Putamen (tissue), 1 donor: ENCODE results near the gene IBA57.
"Not testable (repeated sequence)": the region's sequence is repeated elsewhere in the genome, so short reads cannot be mapped to it uniquely, and the experiment has no call there.

Experiments used
- DNase-seq: peaks from one replicate; pipeline ENCODE4 v3.0.0-alpha.2; 2016; ENCODE audit warnings: low spot score

IBA57 gene

DNA sequence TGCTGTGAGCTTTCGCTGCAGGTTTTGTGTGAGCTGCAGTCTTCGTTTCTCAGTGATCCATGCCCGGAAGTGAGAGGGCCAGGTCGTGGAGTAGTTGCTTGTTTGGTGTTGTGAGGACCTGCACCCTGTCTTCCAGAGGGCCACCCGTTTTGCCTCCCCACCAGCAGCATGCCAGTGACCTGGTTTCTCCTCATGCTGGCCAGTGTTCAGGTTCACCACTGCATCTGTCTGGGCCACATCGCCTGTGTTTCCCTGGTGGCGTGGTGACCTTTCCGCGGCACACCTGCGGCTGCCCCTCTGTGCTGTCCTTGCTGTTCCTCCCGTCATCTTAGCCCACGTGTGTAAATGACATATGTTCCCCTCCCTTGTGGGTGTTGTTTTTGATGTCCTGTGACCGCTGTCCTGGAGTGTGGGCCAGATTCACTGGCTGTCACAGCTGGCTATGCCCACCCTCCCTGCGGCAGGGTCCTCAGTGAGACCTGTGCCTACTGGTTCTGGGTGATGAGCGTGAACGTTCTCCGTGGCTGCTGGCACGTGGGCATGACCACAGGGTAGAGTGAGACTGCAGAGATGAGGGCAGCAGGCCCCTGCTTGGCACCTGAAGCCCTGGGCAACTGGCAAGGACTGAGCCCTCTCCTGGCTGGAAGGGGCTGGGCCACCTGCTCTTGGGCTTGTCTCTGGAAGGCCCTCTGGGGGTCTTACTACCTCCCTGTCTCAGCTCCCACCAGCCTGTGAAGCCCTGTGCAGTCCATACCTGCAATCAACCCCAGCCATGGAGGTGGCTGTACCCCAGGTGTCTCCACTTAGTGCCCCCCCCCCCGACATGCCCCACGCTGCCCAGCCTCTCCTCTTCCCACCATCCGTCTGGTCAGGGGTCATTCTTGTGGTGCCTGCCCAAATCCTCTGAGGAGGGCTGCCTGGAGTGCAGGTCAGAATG is 7.3 kb downstream of the IBA57 start:
- DNase-seq: no peak

DNA sequence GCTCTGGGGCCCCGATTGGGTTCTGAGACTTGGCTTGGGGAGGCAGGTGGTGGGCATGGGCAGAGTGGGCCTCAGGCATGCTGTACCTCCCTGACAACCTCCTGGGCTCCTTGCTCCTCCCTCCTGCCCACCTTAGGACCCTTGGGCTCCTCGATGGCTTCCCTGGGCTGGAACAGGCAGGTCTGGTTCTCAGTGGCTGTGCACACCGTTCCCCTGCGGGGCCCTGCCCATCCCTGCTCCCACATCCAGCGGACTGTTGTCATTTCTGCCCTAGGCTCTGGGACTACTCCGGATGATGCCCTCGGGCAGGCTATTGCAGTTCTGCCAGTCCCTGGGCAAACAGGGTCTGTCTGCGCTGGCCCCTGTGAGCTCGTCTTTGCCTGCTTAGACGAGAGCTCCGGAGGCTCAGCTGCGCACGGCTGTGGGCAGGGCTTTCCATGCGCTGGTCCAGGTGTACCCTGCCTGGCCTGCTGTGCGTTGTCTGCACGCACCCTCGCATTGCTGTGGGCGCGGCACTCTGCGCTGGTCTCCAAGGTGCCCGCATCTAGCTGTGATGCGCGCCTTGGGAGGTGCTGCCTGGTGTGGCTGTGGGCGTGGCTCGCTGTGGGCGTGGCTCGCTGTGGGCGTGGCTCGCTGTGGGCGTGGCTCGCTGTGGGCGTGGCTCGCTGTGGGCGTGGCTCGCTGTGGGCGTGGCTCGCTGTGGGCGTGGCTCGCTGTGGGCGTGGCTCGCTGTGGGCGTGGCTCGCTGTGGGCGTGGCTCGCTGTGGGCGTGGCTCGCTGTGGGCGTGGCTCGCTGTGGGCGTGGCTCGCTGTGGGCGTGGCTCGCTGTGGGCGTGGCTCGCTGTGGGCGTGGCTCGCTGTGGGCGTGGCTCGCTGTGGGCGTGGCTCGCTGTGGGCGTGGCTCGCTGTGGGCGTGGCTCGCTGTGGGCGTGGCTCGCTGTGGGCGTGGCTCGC is 8.2 kb downstream of the IBA57 start:
- not testable (repeated sequence) for DNase-seq

DNA sequence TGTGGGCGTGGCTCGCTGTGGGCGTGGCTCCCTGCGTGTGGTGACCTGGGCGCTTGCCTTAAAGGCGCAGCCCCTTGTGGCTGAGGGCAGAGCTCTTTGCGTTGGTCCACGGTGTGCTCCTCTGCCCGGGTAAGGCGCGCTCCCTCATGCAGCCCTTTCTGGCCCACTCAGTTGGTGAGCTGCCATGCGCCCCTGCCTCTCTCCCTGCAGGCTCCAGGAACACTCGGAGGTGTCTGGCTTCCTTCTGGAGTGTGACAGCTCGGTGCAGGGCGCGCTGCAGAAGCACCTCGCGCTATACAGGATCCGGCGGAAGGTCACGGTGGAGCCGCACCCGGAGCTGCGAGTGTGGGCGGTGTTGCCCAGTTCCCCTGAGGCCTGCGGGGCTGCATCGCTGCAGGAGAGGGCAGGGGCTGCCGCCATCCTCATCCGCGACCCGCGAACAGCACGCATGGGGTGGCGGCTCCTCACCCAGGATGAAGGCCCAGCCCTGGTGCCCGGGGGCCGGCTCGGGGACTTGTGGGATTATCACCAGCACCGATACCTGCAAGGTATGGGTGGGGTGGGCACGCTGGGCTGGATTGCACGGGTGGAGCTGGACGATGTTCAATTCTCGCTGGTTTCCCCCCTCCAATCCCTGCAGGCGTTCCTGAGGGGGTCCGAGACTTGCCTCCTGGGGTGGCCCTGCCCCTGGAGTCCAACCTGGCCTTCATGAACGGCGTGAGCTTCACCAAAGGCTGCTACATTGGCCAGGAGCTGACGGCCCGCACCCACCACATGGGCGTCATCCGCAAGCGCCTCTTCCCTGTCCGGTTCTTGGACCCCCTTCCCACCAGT is 9.1 kb downstream of the IBA57 start:
- no peak for DNase-seq

DNA sequence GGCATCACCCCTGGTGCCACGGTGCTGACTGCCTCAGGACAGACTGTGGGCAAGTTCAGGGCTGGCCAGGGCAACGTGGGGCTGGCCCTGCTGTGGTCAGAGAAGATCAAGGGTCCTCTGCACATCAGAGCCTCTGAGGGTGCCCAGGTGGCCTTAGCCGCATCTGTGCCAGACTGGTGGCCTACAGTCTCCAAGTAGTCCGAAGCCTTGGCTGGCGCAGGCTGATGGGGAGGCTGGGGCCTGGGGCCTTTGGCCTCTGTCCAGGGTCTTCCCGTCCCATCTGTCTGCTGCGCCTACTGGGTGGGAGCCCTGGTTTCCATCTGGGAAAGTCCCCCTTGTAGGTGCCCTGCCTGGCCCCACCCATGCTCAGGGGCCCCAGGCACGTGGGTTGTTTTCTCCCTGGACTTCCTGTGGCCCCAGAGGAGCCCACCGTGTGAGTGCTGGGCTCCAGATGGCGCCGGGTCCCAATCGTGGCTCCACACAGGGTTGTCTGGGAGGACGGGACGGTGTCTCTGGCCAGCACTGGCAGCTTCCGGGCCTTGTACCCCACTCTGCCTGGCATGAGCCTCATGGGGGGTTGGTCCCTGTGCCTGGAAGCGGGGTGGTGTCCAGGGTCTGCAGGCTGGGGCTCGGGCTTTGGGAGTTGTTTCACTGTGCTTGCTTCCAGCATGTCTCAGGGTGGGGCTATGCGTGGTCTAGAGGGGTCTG is 9.9 kb downstream of the IBA57 start:
- DNase-seq: no peak

DNA sequence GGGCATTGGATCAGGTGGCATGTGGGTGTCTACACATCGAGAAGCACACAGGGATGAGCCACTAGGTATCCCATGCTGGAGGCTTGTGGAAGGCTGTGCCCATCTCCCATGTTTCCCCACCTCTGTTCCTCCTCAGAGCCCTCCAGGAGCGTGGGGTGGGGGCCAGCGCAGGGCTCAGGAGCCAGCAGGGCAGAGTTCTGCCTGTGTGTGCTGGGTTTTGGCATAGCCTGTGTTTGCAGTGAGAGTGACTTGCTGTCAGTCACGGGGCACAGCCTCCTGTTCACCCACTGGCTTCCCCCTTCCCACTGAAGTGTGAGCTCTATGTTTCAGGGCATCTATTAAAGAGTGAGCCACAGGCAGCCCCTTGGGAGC is 10.4 kb downstream of the IBA57 start:
- DNase-seq: no peak

DNA sequence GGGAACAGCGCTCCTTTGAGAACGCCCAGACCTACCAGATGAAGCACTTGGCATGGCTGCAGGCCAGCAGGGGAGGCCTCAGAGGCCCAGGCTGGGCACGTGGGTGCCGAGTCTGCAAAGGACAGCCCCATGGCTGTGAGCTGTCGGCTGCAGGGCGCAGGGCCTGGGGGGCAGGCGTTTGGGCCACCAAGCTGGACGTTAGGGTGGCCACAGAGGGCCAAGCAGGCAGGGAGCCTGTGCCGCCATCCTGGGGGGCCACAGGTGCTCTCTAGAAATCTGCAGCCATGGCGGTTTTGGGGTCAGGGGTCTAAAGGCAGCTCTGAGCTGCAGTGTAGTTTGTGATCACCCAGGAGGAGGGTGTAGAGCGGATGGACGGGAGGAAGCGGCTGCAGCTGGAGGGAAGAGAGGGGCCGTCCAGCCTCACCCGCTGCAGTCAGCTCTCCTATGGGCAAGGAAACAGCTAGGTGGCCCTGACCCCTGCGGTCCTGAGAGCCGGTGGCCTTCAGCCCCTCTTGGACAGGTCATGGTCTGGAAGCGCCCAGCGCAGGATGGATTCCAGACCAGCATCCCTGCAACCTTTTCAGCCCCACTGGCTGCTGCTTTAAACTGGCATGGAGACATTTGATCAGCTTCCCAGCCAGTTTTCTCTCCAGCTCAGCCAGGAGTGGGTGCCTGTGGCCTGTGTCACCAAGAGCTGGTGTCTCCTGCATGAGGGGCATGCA is 11.0 kb downstream of the IBA57 start:
- no peak for DNase-seq

DNA sequence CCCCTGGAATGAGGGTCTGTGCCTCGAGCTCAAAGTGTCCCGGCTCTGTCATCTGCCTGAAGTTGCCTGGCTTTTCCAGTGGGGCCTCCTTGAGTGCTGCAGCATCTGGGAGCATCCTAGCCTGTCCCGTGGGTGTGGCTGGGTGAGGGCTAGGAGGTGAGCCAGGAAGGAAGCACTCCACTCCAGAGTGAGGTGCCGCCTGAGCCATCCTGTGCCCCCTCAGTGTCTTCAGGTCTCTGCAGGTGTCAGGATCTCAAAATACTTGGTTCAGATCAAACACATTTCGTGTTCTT is 11.5 kb downstream of the IBA57 start:
- DNase-seq: no peak

DNA sequence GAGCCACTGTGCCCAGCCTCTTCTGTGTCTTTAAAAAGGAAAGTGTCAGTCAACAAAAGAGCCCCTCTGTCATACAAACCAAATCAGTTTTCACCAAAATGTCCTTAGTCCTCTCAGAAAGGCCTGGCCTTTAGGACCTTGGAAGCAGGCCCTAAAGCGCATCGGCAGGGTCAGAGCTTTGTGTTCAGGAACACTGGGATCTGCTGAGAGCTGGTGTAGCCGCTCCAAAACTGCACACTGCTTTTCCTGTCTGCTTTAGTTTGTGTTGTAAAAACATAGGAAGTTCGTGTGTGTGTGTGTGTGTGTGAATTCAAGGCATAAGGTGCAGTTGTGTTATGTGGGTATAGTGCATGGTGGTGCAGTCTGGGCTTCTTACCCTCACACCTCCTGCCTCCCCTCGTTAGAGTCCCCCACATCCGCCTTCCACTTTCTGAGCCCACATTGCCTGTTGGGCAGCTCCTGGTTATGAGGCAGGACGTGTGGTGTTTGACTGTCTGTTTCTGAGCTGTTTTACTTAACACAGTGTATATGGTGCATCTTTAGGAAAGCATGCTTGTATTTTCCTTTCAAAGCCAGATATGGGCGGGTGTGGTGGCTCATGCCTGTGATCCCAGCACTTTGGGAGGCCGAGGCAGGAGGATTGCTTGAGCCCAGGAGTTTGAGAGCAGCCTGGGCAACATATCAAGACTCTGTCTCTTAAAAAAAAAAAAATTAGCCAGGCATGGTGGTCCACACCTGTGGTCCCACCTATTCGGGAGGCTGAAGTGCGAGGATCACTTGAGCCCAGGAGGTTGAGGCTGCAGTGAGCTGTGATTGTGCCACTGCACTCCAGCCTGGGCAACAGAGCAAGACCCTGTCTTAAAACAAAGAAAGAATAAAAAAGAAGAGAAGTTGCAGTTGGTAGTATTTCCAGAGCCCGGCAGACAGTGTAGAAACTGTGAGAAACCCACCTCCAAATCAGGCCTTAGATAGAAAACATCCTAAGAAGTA is 12.4 kb downstream of the IBA57 start:
- no peak for DNase-seq

DNA sequence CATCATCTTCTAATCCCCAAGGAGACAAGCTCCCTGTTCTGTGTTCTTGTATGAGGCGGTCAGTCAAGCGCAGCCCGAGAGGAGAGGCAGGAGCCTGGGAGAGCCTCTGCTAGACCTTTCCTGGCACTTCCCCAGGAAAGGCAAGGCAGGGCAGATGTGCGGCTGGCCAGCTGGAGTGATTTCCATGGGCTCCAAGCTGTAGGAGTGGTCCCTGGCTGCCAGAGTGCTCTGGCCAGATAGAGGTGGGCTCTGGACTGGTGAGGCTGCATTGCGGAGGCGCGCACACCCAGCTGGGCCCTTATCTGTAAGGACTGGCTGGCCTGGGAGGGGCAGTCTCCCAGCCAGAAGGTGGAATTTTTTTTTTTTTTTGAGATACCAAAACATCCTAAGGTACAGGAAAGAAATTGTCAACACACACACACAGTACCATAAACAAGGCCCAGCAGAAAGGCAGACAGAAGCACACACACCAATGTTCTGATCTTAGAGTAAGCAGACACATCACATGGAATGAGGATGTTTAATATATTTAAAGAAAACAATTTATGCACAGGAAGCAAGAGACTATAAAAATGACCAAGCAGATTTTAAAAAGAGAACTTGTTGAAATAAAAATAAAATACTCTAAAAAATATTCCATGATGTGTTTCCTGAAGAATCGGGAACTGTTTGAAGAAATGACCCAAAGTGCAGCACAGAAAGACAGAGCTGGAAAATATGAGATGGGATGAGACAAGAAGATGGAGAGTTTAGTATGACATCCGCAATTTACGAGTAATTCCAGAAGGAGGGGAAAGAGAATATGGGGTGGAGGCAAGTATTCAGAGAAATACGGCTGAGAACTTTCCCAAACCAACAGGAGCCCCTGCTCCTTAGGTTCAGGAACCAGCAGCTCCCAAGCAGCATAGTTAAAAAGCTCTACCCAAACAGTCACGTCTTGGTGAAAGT is 13.4 kb downstream of the IBA57 start:
- DNase-seq: no peak

DNA sequence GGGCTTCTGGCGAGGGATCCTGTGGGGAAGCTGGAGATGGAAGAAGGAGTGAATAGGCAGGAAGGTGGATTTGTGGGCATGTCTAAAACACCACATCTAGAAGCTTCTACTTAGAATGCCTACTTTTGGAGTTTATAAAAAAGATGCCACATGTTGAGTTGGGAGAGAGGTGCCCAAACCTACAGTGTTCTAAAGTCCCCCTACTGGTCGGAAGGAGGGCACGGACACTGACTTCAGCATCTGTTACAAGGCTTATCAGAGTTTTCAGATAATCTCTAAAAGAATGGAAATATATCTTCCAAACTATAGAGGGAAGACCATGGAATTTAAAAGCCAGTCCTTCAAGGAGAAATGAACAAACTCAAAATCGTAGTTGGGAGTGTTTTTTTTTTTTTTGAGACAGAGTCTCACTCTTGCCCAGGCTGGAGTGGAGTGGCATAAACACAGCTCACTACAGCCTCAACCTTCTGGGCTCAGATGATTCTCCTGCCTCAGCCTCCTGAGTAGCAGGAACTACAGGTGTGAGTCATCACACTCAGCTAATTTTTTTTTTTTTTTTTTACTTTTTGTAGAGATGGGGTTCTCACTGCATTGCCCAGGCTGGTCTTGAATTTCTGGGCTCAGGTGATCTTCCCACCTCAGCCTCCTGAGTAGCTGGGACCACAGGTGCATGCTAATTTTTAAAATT is 14.8 kb downstream of the IBA57 start:
- no peak for DNase-seq

DNA sequence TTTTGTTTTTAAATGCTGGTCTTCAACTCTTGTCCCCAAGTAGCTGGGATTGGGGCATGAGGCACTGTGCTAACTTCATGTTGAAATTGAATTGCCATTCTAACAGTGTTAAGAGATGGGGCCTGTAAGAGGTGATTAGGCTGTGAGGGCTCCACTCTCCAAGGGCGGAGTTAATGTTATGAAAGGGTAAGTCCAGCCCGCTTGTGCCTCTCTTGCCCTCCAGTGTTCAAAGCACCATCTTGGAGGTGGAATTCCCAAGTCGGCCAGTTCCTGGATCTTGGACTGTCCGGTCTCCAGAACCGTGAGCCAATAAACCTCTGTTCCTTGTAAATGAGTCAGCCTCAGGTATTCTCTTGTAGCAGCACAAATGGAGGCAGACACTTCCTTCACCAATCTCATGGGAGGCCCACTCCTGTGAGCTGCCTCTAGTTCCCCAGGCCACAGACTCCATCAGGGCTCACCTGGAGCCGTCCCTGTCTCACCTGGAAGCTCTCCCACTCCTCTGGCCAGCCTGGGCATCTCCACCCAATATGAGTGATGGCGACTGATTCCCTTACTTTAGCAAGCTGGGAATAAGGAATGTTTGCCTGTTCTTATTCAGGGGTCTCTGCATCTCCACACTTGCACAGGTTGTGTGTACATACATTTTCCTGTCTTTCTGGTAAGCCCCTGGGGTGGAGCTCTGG is 15.5 kb downstream of the IBA57 start:
- DNase-seq: no peak

DNA sequence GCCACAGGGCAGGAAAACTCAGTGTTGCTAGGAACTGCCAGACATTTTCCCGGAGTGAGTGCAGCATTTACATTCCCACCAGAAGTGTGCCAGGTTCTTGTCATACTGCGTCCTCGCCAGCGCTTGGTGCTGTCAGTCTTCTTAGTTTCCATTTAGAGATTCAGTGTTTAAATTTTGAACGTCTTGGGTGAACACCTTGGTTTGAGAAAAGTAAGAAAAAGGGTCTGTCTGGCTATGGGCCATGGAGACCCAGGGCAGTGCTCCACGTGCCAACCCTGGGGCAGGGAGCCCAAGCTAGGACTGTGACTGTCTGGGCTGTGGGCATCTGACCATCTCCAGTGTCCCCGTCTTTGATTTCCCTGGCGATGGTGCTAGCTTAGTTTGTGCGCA is 16.0 kb downstream of the IBA57 start:
- no peak for DNase-seq

DNA sequence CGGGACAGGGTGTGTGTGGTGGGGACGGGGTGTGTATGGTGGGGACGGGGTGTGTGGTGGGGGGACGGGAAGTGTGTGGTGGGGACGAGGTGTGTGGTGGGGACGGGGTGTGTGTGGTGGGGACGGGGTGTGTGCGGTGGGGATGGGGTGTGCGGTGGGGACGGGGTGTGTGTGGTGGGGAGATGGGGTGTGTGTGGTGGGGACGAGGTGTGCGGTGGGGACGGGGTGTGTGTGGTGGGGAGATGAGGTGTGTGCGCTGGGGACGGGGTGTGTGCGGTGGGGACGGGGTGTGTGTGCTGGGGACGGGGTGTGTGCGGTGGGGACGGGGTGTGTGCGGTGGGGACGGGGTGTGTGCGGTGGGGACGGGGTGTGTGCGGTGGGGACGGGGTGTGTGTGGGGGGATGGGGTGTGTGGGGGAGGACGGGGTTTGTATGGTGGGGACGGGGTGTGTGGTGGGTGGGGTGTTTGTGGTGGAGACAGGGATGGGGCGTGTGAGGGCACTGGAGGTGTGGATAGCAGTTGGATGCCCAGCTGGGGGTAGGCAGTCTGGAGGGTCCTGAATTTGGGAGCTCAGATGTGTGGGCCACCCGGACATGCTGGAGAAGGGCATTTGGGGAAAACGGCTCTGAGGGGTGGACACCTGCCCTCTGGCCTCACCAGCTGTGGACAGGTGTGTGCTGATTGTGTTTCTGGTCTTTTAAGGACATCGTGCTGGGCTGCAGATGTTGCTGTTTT is 16.9 kb downstream of the IBA57 start:
- DNase-seq: no peak

DNA sequence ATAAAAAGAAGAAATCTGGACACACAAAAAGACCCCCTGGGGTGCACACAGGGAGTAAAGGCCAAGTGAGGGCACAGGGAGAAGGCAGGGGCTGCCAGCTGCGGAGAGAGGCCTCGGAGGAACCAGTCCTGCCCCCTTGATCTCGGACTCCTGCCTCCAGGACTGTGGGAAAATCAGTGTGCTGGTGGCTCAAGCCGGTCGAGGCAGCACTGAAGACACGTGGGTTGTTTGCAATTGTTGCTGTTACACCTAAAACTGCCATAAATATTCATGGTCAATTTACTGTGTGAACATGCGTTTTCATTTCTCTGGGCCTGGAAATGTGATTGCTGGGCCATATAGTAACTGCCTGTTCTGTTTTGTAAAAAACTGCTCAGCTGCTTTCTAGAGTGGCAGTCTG is 18.5 kb downstream of the IBA57 start:
- no peak for DNase-seq

DNA sequence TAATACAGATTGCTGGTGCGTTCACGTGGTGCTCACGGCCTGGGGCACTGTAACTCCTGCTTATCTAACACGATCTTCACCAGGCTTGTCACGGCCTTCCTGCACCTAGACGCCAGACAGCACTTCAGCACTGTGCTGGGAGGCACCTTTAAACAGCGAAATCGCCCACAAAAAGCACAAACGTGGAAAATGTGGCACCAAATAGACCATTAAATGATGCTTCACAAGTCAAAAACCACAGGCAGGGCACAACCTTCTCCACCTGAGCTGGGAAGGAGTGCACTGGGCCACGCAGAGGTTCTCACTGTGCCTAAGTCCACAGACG is 20.0 kb downstream of the IBA57 start:
- no peak for DNase-seq

DNA sequence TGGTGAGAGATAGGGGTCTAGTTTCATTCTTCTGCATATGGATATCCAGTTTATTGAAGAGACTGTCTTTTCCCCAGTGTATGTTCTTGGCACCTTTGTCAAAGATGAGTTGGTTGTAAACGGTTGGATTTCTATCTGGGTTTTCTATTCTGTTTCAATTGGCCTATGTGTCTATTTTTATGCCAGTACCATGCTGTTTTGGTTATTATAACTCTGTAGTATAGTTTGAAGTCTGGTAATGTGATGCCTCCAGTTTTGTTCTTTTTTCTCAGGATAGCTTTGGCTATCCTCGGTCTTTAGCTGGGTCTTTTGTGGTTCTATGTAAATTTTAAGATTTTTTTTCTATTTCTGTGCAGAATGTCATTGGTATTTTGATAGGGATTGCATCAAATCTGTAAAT is 22.6 kb downstream of the IBA57 start:
- DNase-seq: not testable (repeated sequence)

DNA sequence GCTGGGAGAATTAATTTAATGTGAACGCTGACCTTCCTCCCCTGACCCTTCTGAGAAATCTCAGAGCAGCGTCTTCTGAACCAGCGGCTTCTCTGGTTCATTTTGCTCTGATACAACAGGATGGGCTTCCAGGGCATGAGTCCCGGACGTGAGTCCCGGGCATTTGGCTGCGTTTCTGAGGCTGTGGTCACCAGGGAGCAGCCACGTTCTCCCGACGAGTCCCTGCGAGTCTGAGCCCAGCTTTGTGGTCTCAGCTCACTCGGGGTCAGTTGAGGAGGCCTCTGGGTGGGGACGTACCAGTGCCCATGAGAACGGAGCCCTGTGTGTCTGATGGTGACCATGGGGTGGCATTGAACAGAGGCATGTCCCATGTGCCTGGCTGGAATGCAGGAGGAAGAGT is 24.6 kb downstream of the IBA57 start:
- DNase-seq: no peak
